Lower leg skin (tissue), 3 donors: ENCODE data around the gene IFNG.

ENCODE experiments used
- CTCF ChIP-seq, 3 donors: fragments of 450-650 bp; IDR thresholded peaks; one replicate each; pipeline ENCODE4 v1.5.1; 2016; ENCODE audit warnings: antibody characterized with exemption in 3 of 3, mild to moderate bottlenecking in 3 of 3, moderate library complexity in 2 of 3
- POLR2A ChIP-seq, 2 donors: fragments of 450-650 bp; IDR thresholded peaks; one replicate each; pipeline ENCODE4 v1.6.1; 2016 to 2017; ENCODE audit warnings: antibody characterized with exemption in 2 of 2, mild to moderate bottlenecking in 1 of 2, moderate library complexity in 1 of 2

GRCh38 chr12:68111995-68112394 is 47.5 kb downstream of the IFNG start:
- TF ChIP-seq CTCF (IDR thresholded peaks at IDR 0.05) (no peak), POLR2A (IDR thresholded peaks at IDR 0.05) (no peak)
